Loucy (cell line): ENCODE data around the gene CENPB.

ENCODE experiments used
- CTCF ChIP-seq: fragments of 200-600 bp; sonication (generic); conservative IDR thresholded peaks from 2 replicates; pipeline ENCODE4 v1.5.1; 2014; ENCODE audit warnings: mild to moderate bottlenecking, antibody characterized with exemption, low read length
- EZH2phosphoT487 ChIP-seq: fragments of 200-600 bp; IDR thresholded peaks from 2 replicates; pipeline ENCODE4 v1.6.1; 2018; ENCODE audit warnings: antibody characterized with exemption, mild to moderate bottlenecking, moderate library complexity, borderline replicate concordance

DNA sequence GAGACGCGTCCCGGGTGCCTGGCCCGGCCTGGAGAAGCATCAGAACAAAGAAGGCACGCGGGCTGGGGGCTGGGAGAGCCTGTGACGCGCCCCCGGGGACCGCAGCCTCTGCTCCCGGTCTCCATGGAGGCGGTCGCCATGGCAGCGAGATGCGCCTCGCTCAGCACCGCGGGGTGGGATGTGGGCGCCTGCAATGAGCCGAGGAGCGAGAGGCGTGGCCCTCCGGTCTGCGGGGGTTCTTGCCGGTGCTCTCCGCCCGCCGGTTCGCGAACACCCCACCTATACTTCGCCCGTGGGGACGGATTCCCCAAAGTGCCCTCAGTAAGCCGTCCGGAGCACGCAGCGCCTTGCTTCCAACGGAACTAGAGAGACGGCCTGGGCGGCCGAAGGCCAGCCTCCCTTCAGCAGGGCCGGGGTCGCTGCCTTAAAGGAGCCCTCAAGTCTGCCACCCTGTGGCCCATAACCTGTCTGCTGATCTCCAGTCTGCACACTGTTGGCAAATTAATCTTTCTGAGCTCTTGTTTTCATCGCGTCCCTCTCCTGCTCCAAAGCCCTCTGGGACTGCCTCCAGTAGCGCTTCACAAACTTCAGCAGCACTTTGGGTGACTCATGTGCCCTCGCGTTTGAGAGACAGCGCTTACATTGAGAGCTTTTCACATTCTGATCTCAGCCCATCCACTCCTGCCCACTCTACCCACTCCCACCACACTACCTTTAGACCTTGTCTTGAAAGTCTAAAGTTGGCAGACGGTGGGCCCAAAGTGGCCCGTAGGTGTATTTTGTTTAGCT lies 18.0 kb downstream of the CENPB start:
- TF ChIP-seq CTCF (peak; percentile 70), EZH2phosphoT487 (no peak)
